ENCODE data around the gene KIAA1614.

The KIAA1614 gene

GRCh38 chr1:180981596-180982387 is 69.1 kb downstream of the KIAA1614 start:
- DNase-seq, result peak in 3 of 56 donors; percentile 6 to 35 (median 17)

- peak in 2 of 56 donors; percentile 23 to 56 for DNase-seq
Observed at GRCh38 chr1:180982422-180982821, 69.7 kb downstream of the KIAA1614 start.

GRCh38 chr1:180988253-180988752 is 75.6 kb downstream of the KIAA1614 start:
- DNase-seq, result peak in 10 of 56 donors; percentile 14 to 53 (median 28)

- DNase-seq, result no peak
Observed at GRCh38 chr1:180994262-180994661, 81.6 kb downstream of the KIAA1614 start.

GRCh38 chr1:180997843-180998504 is 85.3 kb downstream of the KIAA1614 start:
- DNase-seq, result no peak
